ENCODE results near the gene ERBB4.
"Not testable (repeated sequence)": the region's sequence is repeated elsewhere in the genome, so short reads cannot be mapped to it uniquely, and the experiment has no call there.

ERBB4 gene

GRCh38 chr2:212528106-212528856 lies 10.3 kb downstream of the ERBB4 start:
- no peak for DNase-seq (ENCODE audit: low read depth)

- no peak for DNase-seq (ENCODE audit: low read depth)
Measured at GRCh38 chr2:212526059-212526458, 12.5 kb downstream of the ERBB4 start.

GRCh38 chr2:212523756-212524155 lies 14.8 kb downstream of the ERBB4 start:
- no peak for DNase-seq (ENCODE audit: low read depth)

DNA sequence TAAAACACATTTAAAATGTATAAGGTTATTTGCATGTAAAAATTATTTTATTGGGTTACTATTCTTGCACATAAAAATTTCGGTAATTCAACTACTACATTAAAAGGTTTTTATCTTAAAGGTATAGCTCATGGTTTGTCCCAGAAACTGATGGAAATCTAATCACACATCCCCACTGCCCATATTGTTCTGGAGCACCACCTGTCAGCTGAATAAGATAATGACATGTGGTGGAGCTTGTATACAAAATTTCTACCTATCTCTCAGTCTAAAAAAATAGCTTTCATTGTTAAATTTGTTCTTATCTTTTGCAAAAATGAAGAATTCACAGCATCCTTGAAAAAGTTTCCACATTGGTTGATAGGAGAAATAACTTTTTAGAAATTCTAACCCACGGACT lies 18.3 kb downstream of the ERBB4 start:
- DNase-seq (ENCODE audit: low read depth), result no peak

DNA sequence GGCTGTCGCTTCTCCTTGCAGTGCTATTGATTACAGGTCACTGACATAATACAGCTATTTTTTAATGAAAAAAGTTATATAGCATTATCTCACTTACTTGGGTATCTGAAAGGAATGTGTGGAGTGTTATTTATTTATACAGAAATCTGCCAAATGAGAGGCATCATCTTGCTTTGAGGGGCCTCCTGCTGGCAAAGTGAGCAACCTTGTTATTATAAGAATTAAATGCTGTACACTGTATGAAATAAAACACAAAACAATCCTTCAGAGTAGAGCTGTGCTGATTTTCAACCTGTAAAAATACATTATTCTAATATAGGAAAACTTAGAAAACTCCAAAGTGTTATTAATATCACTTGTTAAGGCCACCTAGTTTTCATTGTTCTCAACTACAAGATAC lies 20.9 kb downstream of the ERBB4 start:
- DNase-seq (ENCODE audit: low read depth), result no peak

GRCh38 chr2:212505586-212505985 lies 33.0 kb downstream of the ERBB4 start:
- DNase-seq (ENCODE audit: low read depth), result no peak

DNA sequence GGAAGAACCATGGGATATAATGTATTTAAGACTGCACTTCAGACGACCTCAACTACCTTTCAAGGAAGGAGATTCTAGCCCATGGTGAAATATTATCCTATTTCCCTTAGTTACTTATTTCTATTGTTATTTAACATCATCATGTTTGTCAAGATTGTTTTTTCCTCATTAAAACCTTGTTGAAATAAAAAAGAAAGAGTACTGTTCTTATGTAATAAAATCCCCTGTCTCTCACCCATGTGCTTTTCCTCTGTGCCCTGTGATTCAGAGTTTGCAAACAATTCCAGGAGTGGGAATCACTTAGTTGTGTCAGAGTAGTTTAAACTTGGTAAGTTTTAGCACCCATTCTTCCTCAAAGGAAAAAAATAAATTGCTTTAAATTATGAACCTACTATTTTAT lies 43.6 kb downstream of the ERBB4 start:
- DNase-seq (ENCODE audit: low read depth), result no peak

- no peak for DNase-seq (ENCODE audit: low read depth)
Measured at GRCh38 chr2:212494418-212495020, 44.1 kb downstream of the ERBB4 start.

- DNase-seq (ENCODE audit: low read depth), result no peak
Measured at GRCh38 chr2:212489719-212490346, 48.8 kb downstream of the ERBB4 start.

DNA sequence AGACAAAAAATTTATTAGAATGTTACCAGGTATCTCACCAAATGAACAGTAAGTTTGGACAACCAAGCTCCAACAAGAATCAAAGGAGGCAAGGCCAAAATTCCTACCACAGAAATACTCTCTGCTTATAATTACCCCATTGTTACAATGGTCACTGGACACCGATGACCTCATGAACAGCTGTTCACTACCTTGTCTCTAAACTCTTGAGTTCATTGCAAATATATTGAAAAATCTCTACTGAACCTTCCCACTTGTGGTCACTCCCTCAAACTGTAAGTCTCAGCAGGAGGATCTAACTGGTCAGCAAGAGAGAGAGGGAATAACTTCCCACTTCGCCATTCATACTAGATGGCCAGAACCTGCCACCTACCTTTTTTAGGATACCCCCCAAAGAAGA lies 50.0 kb downstream of the ERBB4 start:
- no peak for DNase-seq (ENCODE audit: low read depth)

DNA sequence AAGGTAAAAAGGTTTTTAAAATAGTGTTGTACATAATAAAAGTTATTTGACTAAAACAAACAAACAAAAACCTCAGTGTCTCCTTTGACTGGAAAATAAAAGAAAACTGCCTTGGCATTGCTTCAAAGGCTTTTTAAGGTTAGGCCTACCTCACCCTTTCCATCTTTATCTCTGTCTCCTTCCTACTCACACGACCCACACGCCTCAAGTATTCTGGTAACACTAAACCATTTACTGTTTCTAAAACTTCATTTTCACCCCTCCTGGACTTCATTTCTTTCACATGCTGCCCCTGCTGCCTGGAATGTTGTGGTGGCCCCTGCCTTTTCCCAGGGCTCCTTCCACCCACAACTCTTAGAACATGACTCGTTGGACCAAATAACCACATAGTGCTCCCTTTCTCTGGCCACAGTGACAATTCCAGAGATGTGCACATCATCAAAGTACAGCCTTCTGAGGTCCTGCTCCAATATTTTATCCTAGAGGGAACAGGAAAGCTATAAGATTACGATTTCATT lies 54.0 kb downstream of the ERBB4 start:
- DNase-seq (ENCODE audit: low read depth), result no peak

DNA sequence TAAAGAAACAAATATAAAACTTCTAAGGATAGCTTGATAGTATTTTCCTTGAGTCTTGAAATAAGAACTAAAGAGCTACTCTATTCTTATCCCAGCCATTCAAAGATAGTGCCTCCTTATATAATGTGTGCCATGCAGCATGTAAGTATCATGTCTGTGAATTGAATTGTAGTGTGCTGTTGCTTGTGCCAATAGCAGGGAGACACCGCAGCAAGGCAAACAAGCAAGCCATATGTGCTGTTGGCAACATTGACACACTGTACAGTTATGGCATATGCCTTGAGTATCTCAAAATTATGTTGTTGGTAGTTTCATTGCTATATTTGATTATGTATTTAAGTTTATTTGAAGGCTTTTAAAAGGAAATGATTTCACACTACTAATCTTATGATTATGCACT lies 58.2 kb downstream of the ERBB4 start:
- DNase-seq (ENCODE audit: low read depth), result no peak

GRCh38 chr2:212477571-212477970 lies 61.0 kb downstream of the ERBB4 start:
- DNase-seq (ENCODE audit: low read depth), result no peak

DNA sequence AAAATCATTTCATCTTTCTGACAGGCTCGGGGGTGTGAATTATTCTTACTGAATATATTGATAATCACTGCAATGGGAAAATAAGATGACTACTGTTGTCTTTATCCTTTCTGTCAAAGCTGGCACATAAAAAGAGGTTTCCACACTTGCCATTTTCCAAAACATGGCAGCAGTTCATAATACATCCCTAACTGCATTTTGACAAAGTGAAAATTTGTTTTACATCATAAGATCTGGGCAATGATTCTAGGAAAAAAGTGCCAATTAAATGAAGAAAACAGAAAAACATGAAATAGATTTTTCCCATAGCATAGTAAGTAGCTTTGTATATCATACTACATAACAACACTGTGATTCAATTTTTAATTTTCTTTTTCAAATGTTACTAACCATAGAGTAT lies 65.4 kb downstream of the ERBB4 start:
- no peak for DNase-seq (ENCODE audit: low read depth)

- DNase-seq (ENCODE audit: low read depth), result not testable (repeated sequence)
Measured at GRCh38 chr2:212467551-212467950, 71.1 kb downstream of the ERBB4 start.

GRCh38 chr2:212465456-212465855 lies 73.1 kb downstream of the ERBB4 start:
- no peak for DNase-seq (ENCODE audit: low read depth)

- DNase-seq (ENCODE audit: low read depth), result not testable (repeated sequence)
Measured at GRCh38 chr2:212461708-212462107, 76.9 kb downstream of the ERBB4 start.

GRCh38 chr2:212454149-212454548 lies 84.5 kb downstream of the ERBB4 start:
- no peak for DNase-seq (ENCODE audit: low read depth)

DNA sequence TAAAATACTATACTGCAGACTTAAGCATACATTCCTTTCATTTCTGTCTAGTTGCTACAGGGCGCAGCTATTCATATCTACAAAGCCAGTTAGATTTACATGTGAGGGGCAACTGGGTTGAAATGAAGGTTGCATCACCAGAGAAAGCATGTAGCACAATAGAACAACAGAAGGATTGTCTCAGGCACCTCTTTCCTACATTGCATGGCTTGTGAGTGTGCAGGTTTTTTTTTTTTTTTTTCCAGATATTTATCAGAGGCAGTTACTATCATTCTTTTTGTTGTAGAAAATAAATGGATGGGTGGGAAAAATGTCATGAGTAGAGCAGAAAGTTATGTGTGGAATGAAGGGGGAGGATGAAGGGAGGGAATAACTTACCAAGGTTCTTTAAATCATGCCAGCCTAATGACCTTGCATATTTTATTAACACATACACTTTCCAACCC lies 86.8 kb downstream of the ERBB4 start:
- DNase-seq (ENCODE audit: low read depth), result no peak

DNA sequence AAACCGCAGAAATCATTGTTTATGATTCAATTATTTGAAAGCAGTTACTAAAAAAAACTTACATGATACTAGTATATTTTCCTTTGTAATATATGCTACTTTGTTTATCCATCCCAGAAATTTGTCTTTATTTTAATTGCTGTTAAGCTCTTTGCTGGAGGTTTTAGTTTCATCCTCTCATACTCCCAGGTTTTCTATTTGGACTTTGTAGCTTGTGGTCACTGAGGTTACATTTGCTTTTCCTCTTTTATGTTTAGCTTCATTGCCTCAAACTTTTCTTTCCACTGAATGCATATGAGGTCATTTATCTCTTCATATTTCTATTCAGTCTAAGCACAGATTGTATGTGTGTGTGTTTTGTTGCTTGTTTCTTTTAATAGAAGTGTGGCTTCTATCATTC lies 89.9 kb downstream of the ERBB4 start:
- no peak for DNase-seq (ENCODE audit: low read depth)

- DNase-seq (ENCODE audit: low read depth), result no peak
Measured at GRCh38 chr2:212441821-212442220, 96.8 kb downstream of the ERBB4 start.

GRCh38 chr2:212441141-212441540 lies 97.5 kb downstream of the ERBB4 start:
- no peak for DNase-seq (ENCODE audit: low read depth)
